A549 treated with GW870086 at 1 μM for 4 hours (cell line): ENCODE measurements around the gene CACNA1S. TPM values are rescaled to one million over a fixed set of nuclear protein-coding genes. Genes with fewer than 3 reads are reported as not detected.

Source experiments
- total RNA-seq: library from RNA; stranded (reverse); fragments of 200-300 nt; extraction: Qiagen RNA extraction; gene quantifications from 5 replicates; pipeline ENCODE4 v1.2.3, GENCODE V29; 2022; ENCODE audit warnings: low read depth

Gene CACNA1S
- total RNA-seq, result not detected in 5 replicates

DNA sequence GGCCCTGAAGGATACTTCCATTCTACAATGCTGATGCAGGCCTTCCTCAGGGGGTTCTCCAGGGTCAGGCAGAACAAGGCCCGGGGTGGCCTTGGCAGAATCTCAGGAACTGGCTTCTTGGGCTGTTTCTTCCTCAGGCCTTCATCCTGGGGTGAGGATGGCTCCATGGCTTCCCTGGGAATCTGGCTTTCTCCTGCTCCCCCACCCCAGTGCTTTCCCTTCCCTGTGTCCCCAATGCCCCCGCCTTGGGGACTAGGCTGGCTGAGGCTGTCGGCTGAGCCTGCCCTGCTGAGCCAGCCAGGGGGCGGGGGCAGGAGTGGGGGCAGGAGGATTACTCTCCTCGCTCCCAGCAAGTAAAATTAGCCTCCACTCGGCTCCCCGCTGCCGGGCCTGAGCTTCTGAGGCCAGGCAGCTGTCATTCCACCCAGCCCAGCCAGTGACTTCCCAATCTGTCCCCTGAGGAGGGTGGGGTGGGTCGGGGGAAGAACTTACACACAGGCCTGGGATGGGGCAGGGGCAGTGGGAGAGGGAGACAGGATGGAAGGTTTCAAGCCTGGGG, at the start of gene CACNA1S:
Gene CACNA1S (minus strand): TSS at position 254 of the 559 bp plus-strand sequence. CDS start 87 bp downstream, at position 167.

DNA sequence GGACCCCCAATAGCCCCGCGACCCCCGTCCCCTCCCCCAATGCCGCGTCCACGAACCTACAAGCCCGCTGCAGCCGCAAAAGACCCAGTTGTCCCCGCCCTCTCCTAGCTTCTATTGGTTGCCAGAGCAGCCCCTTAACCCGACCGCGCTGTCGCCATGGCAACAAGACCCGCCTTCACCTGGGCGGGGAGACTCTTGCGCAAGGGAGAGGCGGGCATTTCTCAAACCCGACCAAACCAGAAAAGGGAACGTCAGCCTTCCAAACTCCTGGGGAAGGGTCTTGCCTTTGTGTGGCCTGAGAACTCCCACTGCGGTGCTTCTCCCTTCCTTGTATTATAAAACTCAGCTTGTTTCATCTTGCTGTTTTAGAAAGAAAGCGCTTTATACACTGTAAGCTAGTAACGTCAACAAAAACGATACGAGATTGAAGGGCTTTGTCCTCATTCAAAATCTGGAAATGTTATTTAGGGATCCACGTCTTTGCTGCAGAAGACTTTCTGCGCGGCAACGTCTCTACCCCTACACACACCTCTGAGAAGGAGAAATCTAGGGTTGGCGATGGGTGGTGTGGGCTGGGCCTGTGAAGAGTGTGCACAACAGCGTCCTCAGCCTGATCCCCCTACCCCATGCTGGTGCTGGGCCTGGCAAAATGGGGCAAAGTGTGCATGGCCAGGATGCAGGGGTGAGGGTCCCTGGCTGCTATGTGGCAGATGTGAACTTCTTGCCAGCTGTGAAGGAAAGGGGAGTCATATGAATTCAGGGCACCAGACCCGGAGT, 42.4 kb upstream of the CACNA1S start, which contains the start of gene TMEM9:
Gene TMEM9 (minus strand): TSS at position 86 of the 777 bp plus-strand sequence. CDS start 551 bp downstream, outside the sequence.

DNA sequence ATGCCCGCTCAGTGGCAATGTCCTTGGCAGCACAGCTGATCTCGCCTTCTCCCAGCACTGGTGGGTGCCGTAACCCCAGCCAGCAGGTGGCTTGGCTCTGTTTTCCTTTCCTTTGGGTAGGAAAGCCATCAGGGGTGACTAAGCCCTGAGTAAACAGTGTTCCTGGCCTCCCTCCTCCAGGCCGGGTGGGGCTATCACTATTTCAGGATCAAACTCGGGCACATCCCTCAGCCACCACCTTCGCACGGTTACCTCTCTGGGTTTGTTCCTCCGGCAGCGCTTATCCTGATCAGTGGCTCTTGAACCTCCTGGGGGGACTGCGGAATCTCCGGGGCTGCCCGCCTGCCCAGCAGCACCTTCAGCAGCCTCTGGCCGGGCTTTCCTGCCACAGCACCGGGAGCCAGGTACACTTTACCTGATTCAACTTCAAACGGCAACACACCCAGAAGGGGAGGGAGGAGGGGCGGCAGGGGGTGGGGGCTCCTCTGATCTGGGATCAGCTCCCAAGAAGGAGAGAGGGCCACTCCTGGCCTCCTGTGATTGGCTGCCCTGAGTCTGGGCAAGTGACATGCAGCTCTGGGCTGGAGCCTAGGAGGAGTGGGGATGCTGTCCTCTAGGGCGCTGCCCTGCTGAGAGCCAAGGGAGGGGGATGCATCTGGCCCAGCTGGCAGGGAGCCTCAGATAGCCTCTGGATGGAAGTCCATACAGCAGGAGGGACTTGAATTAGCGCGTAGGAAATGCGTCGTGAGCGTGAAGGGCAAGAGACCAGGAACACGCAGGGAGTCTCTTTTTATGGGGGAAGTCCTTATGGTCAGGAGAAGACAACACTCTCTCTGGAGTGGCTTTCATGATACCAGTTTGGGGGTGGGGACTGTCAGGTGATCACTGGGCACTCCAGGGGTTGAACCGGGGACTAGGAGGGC, 14.9 kb upstream of the CACNA1S start, which contains the start of gene ASCL5:
Gene ASCL5 (minus strand): TSS at position 353 of the 923 bp plus-strand sequence. CDS start 11,812 bp downstream, outside the sequence.

DNA sequence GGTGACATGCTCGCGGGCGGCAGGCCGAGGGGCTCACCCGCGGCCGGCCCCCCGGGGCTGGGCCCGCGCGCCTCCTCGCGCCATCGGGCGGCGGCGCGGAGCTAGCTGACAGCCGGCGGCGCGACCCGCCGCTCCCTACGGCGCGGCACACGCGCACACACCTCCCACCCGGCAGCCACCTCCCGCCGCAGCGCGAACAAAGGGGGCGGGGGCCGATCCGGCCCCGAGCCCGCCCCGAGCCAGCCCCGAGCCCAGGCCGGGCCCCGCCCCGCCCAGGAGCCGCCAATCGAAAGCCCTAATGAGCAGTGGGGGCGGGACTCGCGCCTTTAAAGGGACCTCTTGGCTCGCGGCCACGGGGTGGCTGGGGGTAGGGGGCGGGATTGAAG, 88.7 kb downstream of the CACNA1S start, which contains the start of gene KIF21B:
Gene KIF21B (minus strand): TSS at position 198 of the 386 bp plus-strand sequence. CDS start 331 bp downstream, outside the sequence.

Other genes with a start within 250 kb of the CACNA1S start
- not detected in 5 replicates for gene GPR25, start 239.4 kb downstream of the CACNA1S start, total RNA-seq
- gene INAVA, start 217.5 kb downstream of the CACNA1S start, total RNA-seq, result 43.6 to 60.0 TPM (median 49.4 TPM) in 5 replicates
- gene KIF21B, start 88.7 kb downstream of the CACNA1S start, total RNA-seq, result 1.4 to 2.7 TPM (median 2.2 TPM) in 5 replicates
- 0.09 to 0.23 TPM (median 0.10 TPM) in 4 of 5 replicates, not detected in the other for gene ASCL5, start 14.8 kb upstream of the CACNA1S start, total RNA-seq
- 77.3 to 90.1 TPM (median 89.8 TPM) in 5 replicates for gene TMEM9, start 42.0 kb upstream of the CACNA1S start, total RNA-seq
- 0.45 to 0.91 TPM (median 0.64 TPM) in 5 replicates for gene IGFN1, start 78.4 kb upstream of the CACNA1S start, total RNA-seq
- 0.02 to 0.07 TPM (median 0.05 TPM) in 4 of 5 replicates, not detected in the other for gene PKP1, start 171.1 kb upstream of the CACNA1S start, total RNA-seq